ENCODE data around the gene STRAP.
"Not testable (repeated sequence)": the region's sequence is repeated elsewhere in the genome, so short reads cannot be mapped to it uniquely, and the experiment has no call there.

- not testable (repeated sequence) for TF ChIP-seq EZH2phosphoT487 (IDR thresholded peaks at IDR 0.05; ENCODE audit: borderline replicate concordance, low read depth); POLR2AphosphoS5 (IDR thresholded peaks at IDR 0.05; ENCODE audit: low read depth, low read length); CTCF (IDR thresholded peaks at IDR 0.05); EP300 (IDR thresholded peaks at IDR 0.05; ENCODE audit: borderline replicate concordance in 1 of 2, low read depth in 1 of 2, low read length in 1 of 2); RCOR1 (IDR thresholded peaks at IDR 0.05; ENCODE audit: low read length)
Measured at GRCh38 chr12:15911931-15912330, 29.7 kb downstream of the STRAP start.

All from SK-N-SH (cell line).